H1 (cell line): ENCODE data around the gene CMSS1. TPM values are rescaled to one million over a fixed set of nuclear protein-coding genes. Genes with fewer than 3 reads are reported as not detected.

Experiments
- CTCF ChIA-PET: fragments of 300-600 bp; sonication (Branson Sonifier 250); formaldehyde crosslinking; loops from one replicate; lab custom pipeline; 2021; ENCODE audit not compliant: partially characterized antibody; lab: Charles Lee
- POLR2A ChIA-PET: fragments of 300-600 bp; sonication (Branson Sonifier 250); formaldehyde crosslinking; loops from one replicate; lab custom pipeline; 2021; ENCODE audit warnings: inconsistent platforms; ENCODE audit not compliant: partially characterized antibody; lab: Charles Lee
- DNase-seq, 2 experiments: peaks; one replicate each; pipeline versions ENCODE4 v3.0.0 to v3.0.0-alpha.2; 2010 to 2022; ENCODE audit warnings: low spot score in 2 of 2, low read depth in 1 of 2, mixed read lengths in 1 of 2
- FAIRE-seq: peaks from 2 replicates; lab custom pipeline; 2011; peaks lifted over from hg19 to GRCh38; lab: Jason Lieb, UNC
- H2AFZ ChIP-seq: 2 replicates; pipeline ENCODE4 v1.8.1; 2012; ENCODE audit warnings: low read length, inconsistent platforms
- H2AK5ac ChIP-seq: 2 replicates; pipeline ENCODE4 v1.6.1; 2013; ENCODE audit warnings: low read depth, low read length
- H2BK120ac ChIP-seq: replicated peaks from 2 replicates; pipeline ENCODE3; 2013; ENCODE audit warnings: low read depth, low read length, inconsistent platforms
- H2BK12ac ChIP-seq: 2 replicates; pipeline ENCODE4 v1.6.1; 2013; ENCODE audit warnings: low read depth, low read length
- H2BK15ac ChIP-seq: 2 replicates; pipeline ENCODE4 v1.6.1; 2013; ENCODE audit warnings: low read length
- H2BK20ac ChIP-seq: 2 replicates; pipeline ENCODE4 v1.6.1; 2013; ENCODE audit warnings: low read length
- H2BK5ac ChIP-seq: 2 replicates; pipeline ENCODE4 v1.6.1; 2013; ENCODE audit warnings: low read depth, low read length
- H3K14ac ChIP-seq: 2 replicates; pipeline ENCODE4 v1.6.1; 2013; ENCODE audit warnings: inconsistent platforms; ENCODE audit not compliant: insufficient read length
- H3K18ac ChIP-seq: 2 replicates; pipeline ENCODE4 v1.6.1; 2013; ENCODE audit warnings: low read length; ENCODE audit errors: extremely low read depth
- H3K23ac ChIP-seq: 2 replicates; pipeline ENCODE4 v1.6.1; 2013; ENCODE audit warnings: inconsistent platforms; ENCODE audit not compliant: insufficient read length
- H3K23me2 ChIP-seq: 2 replicates; pipeline ENCODE4 v1.6.1; 2013; ENCODE audit warnings: low read depth, low read length
- H3K27ac ChIP-seq: 2 replicates; pipeline ENCODE4 v1.6.1; 2011; ENCODE audit warnings: low read depth, low read length, inconsistent platforms
- H3K27me3 ChIP-seq, 4 experiments: replicated peaks in 1 of 4; 1 replicate in 1 of 4; 2 replicates in 3 of 4; pipeline versions ENCODE4 v1.6.1 to v1.8.1; 2011 to 2013; ENCODE audit warnings: low read length in 3 of 4, mild to moderate bottlenecking in 3 of 4, inconsistent platforms in 2 of 4, mixed read lengths in 2 of 4, moderate library complexity in 1 of 4; ENCODE audit not compliant: control insufficient read depth in 3 of 4, insufficient read depth in 3 of 4; ENCODE audit errors: extremely low read depth in 1 of 4
- H3K36me3 ChIP-seq, 4 experiments: 2 replicates each; pipeline versions ENCODE4 v1.6.1 to v1.8.1; 2011 to 2013; ENCODE audit warnings: mild to moderate bottlenecking in 4 of 4, low read length in 3 of 4, moderate library complexity in 2 of 4, control low read depth in 1 of 4, inconsistent platforms in 1 of 4; ENCODE audit not compliant: insufficient read depth in 4 of 4, control insufficient read depth in 2 of 4
- H3K4ac ChIP-seq: replicated peaks from 2 replicates; pipeline ENCODE3; 2013; ENCODE audit warnings: low read length, low read depth, mixed read lengths, inconsistent platforms; ENCODE audit not compliant: insufficient read length
- H3K4me1 ChIP-seq, 4 experiments: replicated peaks in 1 of 4; 1 replicate in 1 of 4; 2 replicates in 3 of 4; pipeline versions ENCODE4 v1.6.1 to v1.8.1; 2011 to 2013; ENCODE audit warnings: low read length in 3 of 4, inconsistent platforms in 2 of 4, mixed read lengths in 1 of 4; ENCODE audit not compliant: insufficient read depth in 4 of 4, control insufficient read depth in 3 of 4
- H3K4me2 ChIP-seq, 2 experiments: 2 replicates each; pipeline versions ENCODE4 v1.6.1 to v1.8.1; 2011 to 2013; ENCODE audit warnings: low read depth in 2 of 2, low read length in 2 of 2, control low read depth in 1 of 2, inconsistent platforms in 1 of 2, mild to moderate bottlenecking in 1 of 2; ENCODE audit not compliant: insufficient read depth in 1 of 2
- H3K4me3 ChIP-seq, 4 experiments: fragments of 200-600, 300-600 bp in 1 of 4; sonication (generic), shearing (Covaris generic), sonication (Bioruptor Twin) in 1 of 4; 2 replicates each; pipeline versions ENCODE4 v1.5.1 to v1.8.1; 2011 to 2016; ENCODE audit warnings: low read length in 4 of 4, low read depth in 3 of 4, control low read depth in 2 of 4, inconsistent platforms in 2 of 4, mild to moderate bottlenecking in 2 of 4, mixed read lengths in 1 of 4, moderate library complexity in 1 of 4; ENCODE audit not compliant: insufficient read depth in 2 of 4; ENCODE audit errors: extremely low read depth in 1 of 4
- H3K56ac ChIP-seq: replicated peaks from 2 replicates; pipeline ENCODE3; 2013; ENCODE audit warnings: low read depth, mild to moderate bottlenecking, mixed read lengths, low read length, inconsistent platforms; ENCODE audit not compliant: insufficient read length
- H3K79me1 ChIP-seq: 2 replicates; pipeline ENCODE4 v1.6.1; 2013; ENCODE audit warnings: low read depth, low read length, control low read depth
- H3K79me2 ChIP-seq, 2 experiments: 2 replicates each; pipeline versions ENCODE4 v1.6.1 to v1.8.1; 2012 to 2013; ENCODE audit warnings: low read length in 2 of 2, mild to moderate bottlenecking in 2 of 2, inconsistent platforms in 1 of 2; ENCODE audit not compliant: insufficient read depth in 2 of 2, control insufficient read depth in 1 of 2
- H3K9ac ChIP-seq, 4 experiments: replicated peaks in 1 of 4; 1 replicate in 1 of 4; 2 replicates in 3 of 4; pipeline versions ENCODE4 v1.6.1 to v1.8.1; 2011 to 2013; ENCODE audit warnings: low read depth in 3 of 4, low read length in 3 of 4, control low read depth in 2 of 4, mild to moderate bottlenecking in 2 of 4, moderate library complexity in 2 of 4, inconsistent platforms in 1 of 4; ENCODE audit errors: extremely low read depth in 1 of 4
- H3K9me3 ChIP-seq, 2 experiments: 2 replicates each; pipeline versions ENCODE4 v1.6.1 to v1.8.1; 2012 to 2013; ENCODE audit warnings: mild to moderate bottlenecking in 2 of 2, moderate library complexity in 2 of 2, control low read depth in 1 of 2, inconsistent platforms in 1 of 2, low read depth in 1 of 2, low read length in 1 of 2, mixed read lengths in 1 of 2; ENCODE audit not compliant: insufficient read depth in 2 of 2
- H4K20me1 ChIP-seq, 2 experiments: replicated peaks in 1 of 2; 2 replicates each; pipeline versions ENCODE3 to v1.8.1; 2011 to 2013; ENCODE audit warnings: inconsistent platforms in 2 of 2, low read length in 2 of 2, mild to moderate bottlenecking in 1 of 2; ENCODE audit not compliant: insufficient read depth in 2 of 2, control insufficient read depth in 1 of 2
- H4K5ac ChIP-seq: 2 replicates; pipeline ENCODE4 v1.6.1; 2013; ENCODE audit warnings: low read length, low read depth, mixed read lengths, inconsistent platforms; ENCODE audit not compliant: insufficient read length
- H4K8ac ChIP-seq: 2 replicates; pipeline ENCODE4 v1.8.0; 2013; ENCODE audit warnings: mild to moderate bottlenecking, moderate library complexity, low read length, inconsistent platforms; ENCODE audit not compliant: insufficient read depth; ENCODE audit errors: extremely low read depth
- H4K91ac ChIP-seq: replicated peaks from 2 replicates; pipeline ENCODE3; 2013; ENCODE audit warnings: low read length, mixed read lengths, inconsistent platforms; ENCODE audit not compliant: insufficient read length
- JUN ChIP-seq: IDR thresholded peaks from 2 replicates; pipeline ENCODE4 v1.6.1; 2011; ENCODE audit warnings: low read depth, mild to moderate bottlenecking, improper control_type of control experiment, low read length
- JUND ChIP-seq: IDR thresholded peaks from 2 replicates; pipeline ENCODE4 v1.6.1; 2011; ENCODE audit warnings: mild to moderate bottlenecking, improper control_type of control experiment, low read length
- KDM1A ChIP-seq: fragments of 200-600, 300-600 bp; sonication (generic); IDR thresholded peaks from 2 replicates; pipeline ENCODE4 v1.7.1; 2016; ENCODE audit warnings: mild to moderate bottlenecking, low read length, borderline replicate concordance
- MAFK ChIP-seq: IDR thresholded peaks from 2 replicates; pipeline ENCODE4 v1.6.1; 2012; ENCODE audit warnings: low read depth, mild to moderate bottlenecking, improper control_type of control experiment, low read length
- PHF8 ChIP-seq: fragments of 200-600 bp; sonication (generic); conservative IDR thresholded peaks from 2 replicates; pipeline ENCODE4 v1.7.1; 2012; ENCODE audit warnings: low read depth, mild to moderate bottlenecking, inconsistent platforms, low read length, moderate library complexity
- POLR2A ChIP-seq, 2 experiments: IDR thresholded peaks; 1 replicate in 1 of 2; 2 replicates in 1 of 2; pipeline ENCODE4 v1.6.1; 2011; ENCODE audit warnings: low read depth in 2 of 2, low read length in 2 of 2, mild to moderate bottlenecking in 2 of 2; ENCODE audit errors: control extremely low read depth in 1 of 2
- RBBP5 ChIP-seq: IDR thresholded peaks from 2 replicates; pipeline ENCODE4 v1.7.1; 2012; ENCODE audit warnings: low read depth, mild to moderate bottlenecking, inconsistent platforms, low read length, moderate library complexity, borderline replicate concordance
- RNF2 ChIP-seq: fragments of 200-900, 300-1000 bp; sonication (generic); IDR thresholded peaks from 2 replicates; pipeline ENCODE4 v1.7.1; 2016; ENCODE audit warnings: borderline replicate concordance, low read depth, mild to moderate bottlenecking, antibody characterized with exemption, low read length; ENCODE audit not compliant: poor library complexity, severe bottlenecking; ENCODE audit errors: missing control alignments
- SP2 ChIP-seq: IDR thresholded peaks from 2 replicates; pipeline ENCODE4 v1.6.1; 2012; ENCODE audit warnings: mild to moderate bottlenecking, low read length, inconsistent platforms
- SP4 ChIP-seq: IDR thresholded peaks from 2 replicates; pipeline ENCODE4 v1.6.1; 2012; ENCODE audit warnings: low read length, inconsistent platforms
- TAF7 ChIP-seq: optimal IDR thresholded peaks from 2 replicates; pipeline ENCODE3; 2011; ENCODE audit warnings: low read depth, mild to moderate bottlenecking, inconsistent platforms, low read length, moderate library complexity, borderline replicate concordance
- TBP ChIP-seq: IDR thresholded peaks from 2 replicates; pipeline ENCODE4 v1.6.1; 2011; ENCODE audit warnings: low read depth, low read length, improper control_type of control experiment
- WGBS, 2 experiments: shearing (Covaris generic) in 1 of 2; methylation state at CpG; one replicate each; pipeline versions ENCODE4 v1.1.6 to v1.1.7; 2013 to 2015; ENCODE audit warnings: low lambda C conversion rate in 2 of 2, mixed read lengths in 2 of 2, inconsistent platforms in 1 of 2, low coverage in 1 of 2, missing lambda C conversion rate in 1 of 2; ENCODE audit not compliant: insufficient replicate concordance in 2 of 2, insufficient coverage in 1 of 2, insufficient read length in 1 of 2; ENCODE audit errors: extremely low coverage in 1 of 2, missing lambda C conversion rate in 1 of 2; 5-methylcytosine and 5-hydroxymethylcytosine counted together
- polyA plus RNA-seq, 7 experiments: library from polyadenylated mRNA; depleted of rRNA in 3 of 7; stranded (reverse) in 5 of 7; unstranded in 2 of 7; fragments of >200 nt in 5 of 7; fragments of 200-250 nt in 2 of 7; gene quantifications; 1 replicate in 5 of 7; 2 replicates in 1 of 7; 4 replicates in 1 of 7; pipeline versions ENCODE4 v1.2.1 to v1.2.3, GENCODE V29; 2011 to 2013; ENCODE audit warnings: missing spikeins in 2 of 7, mixed read lengths in 2 of 7
- total RNA-seq: library from RNA; stranded (reverse); fragmentation: NEBNext Ultra II Directional; extraction: Animal tissue kit (Norgen Biotek cat#: 25700); gene quantifications from 2 replicates; pipeline ENCODE4 v1.2.1, GENCODE V29; 2021
- TF ChIP-seq, protein P1 (sequence below), 3 experiments: IDR thresholded peaks; 1 replicate in 2 of 3; 2 replicates in 1 of 3; pipeline versions ENCODE4 v1.5.1 to v1.6.1; 2011; ENCODE audit warnings: low read length in 3 of 3, mild to moderate bottlenecking in 3 of 3, inconsistent platforms in 2 of 3, low read depth in 1 of 3, moderate library complexity in 1 of 3; ENCODE audit not compliant: insufficient read depth in 1 of 3; ENCODE audit errors: control extremely low read depth in 1 of 3

Gene CMSS1
- total and polyA plus RNA-seq, 2 of the 8 experiments (the other 6 are each of a cell fraction or from before 2014, with no cell fraction given), result 15.2 to 75.1 TPM

DNA sequence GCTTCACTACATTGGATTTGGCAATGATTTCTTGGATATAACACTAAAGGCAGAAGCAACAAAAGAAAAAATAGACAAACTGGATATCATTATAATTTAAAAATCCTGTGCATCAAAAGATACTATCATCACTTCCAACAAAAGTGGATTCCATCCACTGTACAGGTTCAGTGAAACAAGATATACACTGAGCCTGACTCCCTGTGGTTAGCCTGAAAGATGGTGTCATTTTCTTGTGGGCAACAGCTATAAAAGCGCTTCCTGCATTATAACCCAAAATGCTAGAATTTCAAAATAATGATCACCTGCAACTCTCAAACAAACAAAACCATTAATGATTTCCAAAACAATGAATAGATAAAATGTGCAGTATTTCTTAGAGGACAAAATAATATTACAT lies 403.5 kb downstream of the CMSS1 start:
- FAIRE-seq (no peak), DNase-seq (no peak)
- Histone ChIP-seq H2AFZ (no peak overlapping the region), H3K36me3 (no peaks in the 10 kb centered on the region), H3K9ac (no peak overlapping the region), H3K79me2 (no peaks in the 10 kb centered on the region), H3K27ac (no peak overlapping the region), H2BK5ac (no peak overlapping the region), H2BK120ac (no peak overlapping the region), H3K4me2 (no peak overlapping the region), H3K23ac (no peak overlapping the region), H4K20me1 (no peaks in the 10 kb centered on the region), H3K23me2 (no peaks in the 10 kb centered on the region), H3K56ac (no peak overlapping the region), H3K27me3 (no peaks in the 10 kb centered on the region), H2BK20ac (no peak overlapping the region), H3K18ac (no peak overlapping the region), H3K79me1 (no peaks in the 10 kb centered on the region), H3K4me1 (no peaks in the 10 kb centered on the region), H2BK15ac (no peak overlapping the region), H3K14ac (no peak overlapping the region), H4K5ac (no peak overlapping the region), H3K4me3 (no peak overlapping the region), H2AK5ac (no peak overlapping the region), H3K9me3 (no peaks in the 10 kb centered on the region; a peak in 1 of 4 replicates), H2BK12ac (no peak overlapping the region), H4K91ac (no peak overlapping the region), H4K8ac (no peak overlapping the region), H3K4ac (no peak overlapping the region)
- ChIA-PET POLR2A (no interaction called here), CTCF (no interaction called here)
- 96% methylated on average over 1 of the region's 1 CpG; no CpG with 5 or more reads in 1 of the 2 experiments for WGBS, 2 experiments
- TF ChIP-seq JUND (no peak), SP4 (no peak), PHF8 (no peak), RNF2 (no peak), SP2 (no peak), JUN (no peak), TAF7 (no peak), TBP (no peak), KDM1A (no peak), MAFK (no peak), RBBP5 (no peak), POLR2A (IDR thresholded peaks at IDR 0.05; ENCODE audit: control extremely low read depth in 1 of 2, low read depth in 2 of 2, low read length in 2 of 2) (no peak)
- TF ChIP-seq, protein P1, sequence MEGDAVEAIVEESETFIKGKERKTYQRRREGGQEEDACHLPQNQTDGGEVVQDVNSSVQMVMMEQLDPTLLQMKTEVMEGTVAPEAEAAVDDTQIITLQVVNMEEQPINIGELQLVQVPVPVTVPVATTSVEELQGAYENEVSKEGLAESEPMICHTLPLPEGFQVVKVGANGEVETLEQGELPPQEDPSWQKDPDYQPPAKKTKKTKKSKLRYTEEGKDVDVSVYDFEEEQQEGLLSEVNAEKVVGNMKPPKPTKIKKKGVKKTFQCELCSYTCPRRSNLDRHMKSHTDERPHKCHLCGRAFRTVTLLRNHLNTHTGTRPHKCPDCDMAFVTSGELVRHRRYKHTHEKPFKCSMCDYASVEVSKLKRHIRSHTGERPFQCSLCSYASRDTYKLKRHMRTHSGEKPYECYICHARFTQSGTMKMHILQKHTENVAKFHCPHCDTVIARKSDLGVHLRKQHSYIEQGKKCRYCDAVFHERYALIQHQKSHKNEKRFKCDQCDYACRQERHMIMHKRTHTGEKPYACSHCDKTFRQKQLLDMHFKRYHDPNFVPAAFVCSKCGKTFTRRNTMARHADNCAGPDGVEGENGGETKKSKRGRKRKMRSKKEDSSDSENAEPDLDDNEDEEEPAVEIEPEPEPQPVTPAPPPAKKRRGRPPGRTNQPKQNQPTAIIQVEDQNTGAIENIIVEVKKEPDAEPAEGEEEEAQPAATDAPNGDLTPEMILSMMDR (IDR thresholded peaks at IDR 0.05; ENCODE audit: control extremely low read depth in 1 of 3, insufficient read depth in 1 of 3, low read depth in 1 of 3, low read length in 3 of 3), result no peak
